ENCODE results near the gene OR6X1.
"Not testable (repeated sequence)": the region's sequence is repeated elsewhere in the genome, so short reads cannot be mapped to it uniquely, and the experiment has no call there.

The OR6X1 gene

GRCh38 chr11:123757976-123758375 is 3.7 kb upstream of the OR6X1 start:
- Histone ChIP-seq H3K36me3 (ENCODE audit: control insufficient read depth in 5 of 5, insufficient read depth in 5 of 5, low read length in 5 of 5) (no peaks in the 10 kb centered on the region), H3K27me3 (ENCODE audit: control insufficient read depth in 5 of 5, insufficient read depth in 4 of 5, low read length in 5 of 5) (no peaks in the 10 kb centered on the region), H3K9ac (ENCODE audit: low read length in 5 of 5) (no peak overlapping the region), H3K4me1 (ENCODE audit: control insufficient read depth in 5 of 5, insufficient read depth in 5 of 5, low read length in 5 of 5) (no peaks in the 10 kb centered on the region), H3K9me3 (ENCODE audit: control insufficient read depth in 5 of 5, low read length in 5 of 5) (peaks cover 8 to 14% (median 10%) of the 10 kb centered on the region in 5 donors), H3K4me3 (ENCODE audit: low read depth in 1 of 5, low read length in 5 of 5) (no peak overlapping the region), H3K27ac (ENCODE audit: low read depth, low read length) (no peak overlapping the region)

GRCh38 chr11:123755813-123756212 is 1.5 kb upstream of the OR6X1 start:
- Histone ChIP-seq H3K4me3 (ENCODE audit: low read depth in 1 of 5, low read length in 5 of 5) (no peak overlapping the region), H3K36me3 (ENCODE audit: control insufficient read depth in 5 of 5, insufficient read depth in 5 of 5, low read length in 5 of 5) (no peaks in the 10 kb centered on the region), H3K4me1 (ENCODE audit: control insufficient read depth in 5 of 5, insufficient read depth in 5 of 5, low read length in 5 of 5) (no peaks in the 10 kb centered on the region), H3K9ac (ENCODE audit: low read length in 5 of 5) (no peak overlapping the region), H3K9me3 (ENCODE audit: control insufficient read depth in 5 of 5, low read length in 5 of 5) (no peaks in the 10 kb centered on the region), H3K27me3 (ENCODE audit: control insufficient read depth in 5 of 5, insufficient read depth in 4 of 5, low read length in 5 of 5) (no peaks in the 10 kb centered on the region), H3K27ac (ENCODE audit: low read depth, low read length) (no peak overlapping the region)

GRCh38 chr11:123755344-123755743 is 1.0 kb upstream of the OR6X1 start:
- Histone ChIP-seq H3K27ac (ENCODE audit: low read depth, low read length) (no peak overlapping the region), H3K4me3 (ENCODE audit: low read depth in 1 of 5, low read length in 5 of 5) (no peak overlapping the region), H3K36me3 (ENCODE audit: control insufficient read depth in 5 of 5, insufficient read depth in 5 of 5, low read length in 5 of 5) (no peaks in the 10 kb centered on the region), H3K27me3 (ENCODE audit: control insufficient read depth in 5 of 5, insufficient read depth in 4 of 5, low read length in 5 of 5) (no peaks in the 10 kb centered on the region), H3K9ac (ENCODE audit: low read length in 5 of 5) (no peak overlapping the region), H3K4me1 (ENCODE audit: control insufficient read depth in 5 of 5, insufficient read depth in 5 of 5, low read length in 5 of 5) (no peaks in the 10 kb centered on the region), H3K9me3 (ENCODE audit: control insufficient read depth in 5 of 5, low read length in 5 of 5) (no peaks in the 10 kb centered on the region)

DNA sequence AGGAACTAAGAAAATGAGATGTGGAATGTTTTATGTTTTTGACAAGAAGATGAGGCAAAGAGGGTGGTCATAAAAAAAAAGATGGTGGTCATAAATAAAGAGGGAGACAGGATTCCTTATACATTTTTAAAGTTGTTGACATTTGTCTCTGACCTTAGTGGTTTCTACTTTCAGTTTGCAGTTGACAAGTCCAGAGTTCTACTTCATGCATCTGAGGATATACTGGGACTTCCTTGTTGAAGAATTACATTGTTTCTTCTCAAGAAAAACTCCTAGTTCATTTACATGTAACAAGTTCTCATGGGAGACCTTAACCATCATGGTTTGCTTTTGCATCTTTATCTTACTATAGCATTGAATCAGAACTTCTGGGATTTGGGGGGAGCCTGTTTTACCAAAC is 1.2 kb downstream of the OR6X1 start:
- Histone ChIP-seq H3K4me3 (ENCODE audit: low read depth in 1 of 5, low read length in 5 of 5) (no peak overlapping the region), H3K9me3 (ENCODE audit: control insufficient read depth in 5 of 5, low read length in 5 of 5) (peaks cover 0 to 3% (median 0%) of the 10 kb centered on the region in 5 donors), H3K27me3 (ENCODE audit: control insufficient read depth in 5 of 5, insufficient read depth in 4 of 5, low read length in 5 of 5) (no peaks in the 10 kb centered on the region), H3K27ac (ENCODE audit: low read depth, low read length) (no peak overlapping the region), H3K36me3 (ENCODE audit: control insufficient read depth in 5 of 5, insufficient read depth in 5 of 5, low read length in 5 of 5) (no peaks in the 10 kb centered on the region), H3K4me1 (ENCODE audit: control insufficient read depth in 5 of 5, insufficient read depth in 5 of 5, low read length in 5 of 5) (no peaks in the 10 kb centered on the region), H3K9ac (ENCODE audit: low read length in 5 of 5) (no peak overlapping the region)

GRCh38 chr11:123751781-123752180 is 2.5 kb downstream of the OR6X1 start:
- no peak overlapping the region for H3K4me3 ChIP-seq (ENCODE audit: low read depth in 1 of 5, low read length in 5 of 5)
- H3K36me3 ChIP-seq (ENCODE audit: control insufficient read depth in 5 of 5, insufficient read depth in 5 of 5, low read length in 5 of 5), result no peaks in the 10 kb centered on the region
- no peaks in the 10 kb centered on the region for H3K27me3 ChIP-seq (ENCODE audit: control insufficient read depth in 5 of 5, insufficient read depth in 4 of 5, low read length in 5 of 5)
- H3K9me3 ChIP-seq (ENCODE audit: control insufficient read depth in 5 of 5, low read length in 5 of 5), result peaks cover 0 to 3% (median 0%) of the 10 kb centered on the region in 5 donors
- H3K27ac ChIP-seq (ENCODE audit: low read depth, low read length), result no peak overlapping the region
- H3K4me1 ChIP-seq (ENCODE audit: control insufficient read depth in 5 of 5, insufficient read depth in 5 of 5, low read length in 5 of 5), result no peaks in the 10 kb centered on the region
- no peak overlapping the region for H3K9ac ChIP-seq (ENCODE audit: low read length in 5 of 5)

DNA sequence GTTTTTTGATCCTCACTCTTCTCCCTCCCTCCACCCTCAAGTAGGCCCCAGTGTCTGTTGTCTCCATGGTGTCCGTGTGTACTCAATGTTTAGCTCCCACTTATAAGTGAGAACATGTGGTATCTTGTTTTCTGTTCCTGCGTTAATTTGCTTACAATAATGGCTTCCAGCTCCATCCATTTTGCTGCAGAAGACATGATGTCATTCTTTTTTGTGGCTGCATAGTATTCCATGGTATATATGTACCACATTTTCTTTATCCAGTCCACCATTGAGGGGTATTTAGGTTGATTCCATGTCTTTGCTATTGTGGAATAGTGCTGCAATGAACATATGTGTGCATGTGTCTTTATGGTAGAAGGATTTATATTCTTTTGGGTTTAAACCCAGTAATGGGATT is 6.0 kb downstream of the OR6X1 start:
- not testable (repeated sequence) for H3K36me3 ChIP-seq (ENCODE audit: control insufficient read depth in 5 of 5, insufficient read depth in 5 of 5, low read length in 5 of 5); H3K4me3 ChIP-seq (ENCODE audit: low read depth in 1 of 5, low read length in 5 of 5); H3K9ac ChIP-seq (ENCODE audit: low read length in 5 of 5); H3K9me3 ChIP-seq (ENCODE audit: control insufficient read depth in 5 of 5, low read length in 5 of 5); H3K4me1 ChIP-seq (ENCODE audit: control insufficient read depth in 5 of 5, insufficient read depth in 5 of 5, low read length in 5 of 5); H3K27me3 ChIP-seq (ENCODE audit: control insufficient read depth in 5 of 5, insufficient read depth in 4 of 5, low read length in 5 of 5); H3K27ac ChIP-seq (ENCODE audit: low read depth, low read length)

- Histone ChIP-seq H3K27ac (ENCODE audit: low read depth, low read length) (no peak overlapping the region), H3K4me1 (ENCODE audit: control insufficient read depth in 5 of 5, insufficient read depth in 5 of 5, low read length in 5 of 5) (peaks cover 0 to 13% (median 8%) of the 10 kb centered on the region in 5 donors), H3K36me3 (ENCODE audit: control insufficient read depth in 5 of 5, insufficient read depth in 5 of 5, low read length in 5 of 5) (no peaks in the 10 kb centered on the region), H3K4me3 (ENCODE audit: low read depth in 1 of 5, low read length in 5 of 5) (no peak overlapping the region), H3K9me3 (ENCODE audit: control insufficient read depth in 5 of 5, low read length in 5 of 5) (peaks cover 0 to 3% (median 0%) of the 10 kb centered on the region in 5 donors), H3K27me3 (ENCODE audit: control insufficient read depth in 5 of 5, insufficient read depth in 4 of 5, low read length in 5 of 5) (peaks cover 0 to 4% (median 0%) of the 10 kb centered on the region in 5 donors), H3K9ac (ENCODE audit: low read length in 5 of 5) (no peak overlapping the region)
These were observed 8.4 kb downstream of the OR6X1 start for GRCh38 chr11:123745764-123746451.

GRCh38 chr11:123742724-123743120 is 11.6 kb downstream of the OR6X1 start:
- Histone ChIP-seq H3K27me3 (ENCODE audit: control insufficient read depth in 5 of 5, insufficient read depth in 4 of 5, low read length in 5 of 5) (peaks cover 0 to 4% (median 0%) of the 10 kb centered on the region in 5 donors), H3K27ac (ENCODE audit: low read depth, low read length) (no peak overlapping the region), H3K36me3 (ENCODE audit: control insufficient read depth in 5 of 5, insufficient read depth in 5 of 5, low read length in 5 of 5) (peaks cover 0 to 8% (median 5%) of the 10 kb centered on the region in 5 donors), H3K9ac (ENCODE audit: low read length in 5 of 5) (no peak overlapping the region), H3K4me3 (ENCODE audit: low read depth in 1 of 5, low read length in 5 of 5) (peak overlapping the region in 3 of 5 donors; percentile 84 to 96 (median 89)), H3K4me1 (ENCODE audit: control insufficient read depth in 5 of 5, insufficient read depth in 5 of 5, low read length in 5 of 5) (peaks cover 0 to 26% (median 21%) of the 10 kb centered on the region in 5 donors), H3K9me3 (ENCODE audit: control insufficient read depth in 5 of 5, low read length in 5 of 5) (no peaks in the 10 kb centered on the region)

- Histone ChIP-seq H3K36me3 (ENCODE audit: control insufficient read depth in 5 of 5, insufficient read depth in 5 of 5, low read length in 5 of 5) (peaks cover 0 to 10% (median 5%) of the 10 kb centered on the region in 5 donors), H3K27ac (ENCODE audit: low read depth, low read length) (peak overlapping the region; percentile 68), H3K9me3 (ENCODE audit: control insufficient read depth in 5 of 5, low read length in 5 of 5) (no peaks in the 10 kb centered on the region), H3K9ac (ENCODE audit: low read length in 5 of 5) (peak overlapping the region; percentile 75 to 97 (median 95)), H3K27me3 (ENCODE audit: control insufficient read depth in 5 of 5, insufficient read depth in 4 of 5, low read length in 5 of 5) (peaks cover 0 to 4% (median 0%) of the 10 kb centered on the region in 5 donors), H3K4me3 (ENCODE audit: low read depth in 1 of 5, low read length in 5 of 5) (peak overlapping the region; percentile 84 to 96 (median 91)), H3K4me1 (ENCODE audit: control insufficient read depth in 5 of 5, insufficient read depth in 5 of 5, low read length in 5 of 5) (peaks cover 0 to 26% (median 21%) of the 10 kb centered on the region in 5 donors)
These were observed 12.1 kb downstream of the OR6X1 start for GRCh38 chr11:123742031-123742723.

Measured in subcutaneous abdominal adipose tissue (tissue), 5 donors.